Activated T-cell treated with anti-CD3 and anti-CD28 coated beads, Interleukin-2, amount 50 U/mL, for 4 hours (primary cell): ENCODE measurements around the gene AIRE. TPM values are rescaled to one million over a fixed set of nuclear protein-coding genes. Genes with fewer than 3 reads are reported as not detected.
"Not testable (repeated sequence)": the region's sequence is repeated elsewhere in the genome, so short reads cannot be mapped to it uniquely, and the experiment has no call there.

Source experiments
- ATAC-seq, 2 donors: fragments of 200-7000 bp; cut with Tn5 transposase; one replicate each; pipeline ENCODE4 v1.10.0; 2021
- DNase-seq: peaks from one replicate; pipeline ENCODE4 v3.0.0-alpha.2; 2020
- H3K27me3 Mint-ChIP-seq: one replicate; pipeline ENCODE4 v1.8.0; 2021; ENCODE audit warnings: low read depth, mixed read lengths
- H3K36me3 Mint-ChIP-seq: one replicate; pipeline ENCODE4 v1.8.0; 2022; ENCODE audit warnings: mixed read lengths; ENCODE audit not compliant: insufficient read depth
- H3K4me1 Mint-ChIP-seq: one replicate; pipeline ENCODE4 v1.8.0; 2021; ENCODE audit warnings: low read depth, mixed read lengths
- H3K4me3 Mint-ChIP-seq: one replicate; pipeline ENCODE4 v1.8.0; 2021; ENCODE audit warnings: mild to moderate bottlenecking, moderate library complexity, mixed read lengths
- H3K9me3 Mint-ChIP-seq: one replicate; pipeline ENCODE4 v1.8.0; 2021; ENCODE audit warnings: mixed read lengths
- total RNA-seq, 3 donors: library from RNA; stranded (reverse); gene quantifications; one replicate each; pipeline ENCODE4 v1.2.1, GENCODE V29; 2021

The AIRE gene
- total RNA-seq, 3 donors from 2014 or later = not detected

GRCh38 chr21:44279354-44280260, 6.1 kb upstream of the AIRE start:
- ATAC-seq (no peak), DNase-seq (no peak)
- H3K9me3 Mint-ChIP-seq = no peaks in the 10 kb centered on the region
- no peaks in the 10 kb centered on the region for H3K4me1 Mint-ChIP-seq
- no peak overlapping the region for H3K4me3 Mint-ChIP-seq
- H3K36me3 Mint-ChIP-seq = no peaks in the 10 kb centered on the region
- H3K27me3 Mint-ChIP-seq = no peaks in the 10 kb centered on the region

DNA sequence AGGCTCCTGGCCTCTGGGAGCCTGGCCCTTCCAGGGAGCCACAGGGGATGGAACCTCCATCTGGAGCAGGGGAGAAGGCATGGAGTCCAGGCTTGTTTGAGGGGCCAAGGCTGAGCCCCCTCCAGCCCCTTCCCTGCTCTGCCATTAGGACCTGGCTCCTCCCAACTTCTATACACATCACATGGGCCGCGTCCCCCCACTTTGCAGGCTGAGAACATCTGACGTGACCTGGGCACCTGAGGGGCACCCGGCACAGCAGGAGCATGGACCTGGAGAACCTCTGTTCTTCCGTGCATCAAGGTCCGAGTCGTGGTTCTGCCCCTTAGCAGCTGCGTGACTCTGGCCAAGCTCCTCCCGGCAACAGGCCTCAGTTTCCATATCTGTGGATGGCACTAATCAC, 3.9 kb upstream of the AIRE start:
- no peak overlapping the region for H3K4me3 Mint-ChIP-seq
- no peaks in the 10 kb centered on the region for H3K27me3 Mint-ChIP-seq
- no peaks in the 10 kb centered on the region for H3K9me3 Mint-ChIP-seq
- ATAC-seq (no peak), DNase-seq (no peak)
- H3K4me1 Mint-ChIP-seq = no peaks in the 10 kb centered on the region
- H3K36me3 Mint-ChIP-seq = no peaks in the 10 kb centered on the region

DNA sequence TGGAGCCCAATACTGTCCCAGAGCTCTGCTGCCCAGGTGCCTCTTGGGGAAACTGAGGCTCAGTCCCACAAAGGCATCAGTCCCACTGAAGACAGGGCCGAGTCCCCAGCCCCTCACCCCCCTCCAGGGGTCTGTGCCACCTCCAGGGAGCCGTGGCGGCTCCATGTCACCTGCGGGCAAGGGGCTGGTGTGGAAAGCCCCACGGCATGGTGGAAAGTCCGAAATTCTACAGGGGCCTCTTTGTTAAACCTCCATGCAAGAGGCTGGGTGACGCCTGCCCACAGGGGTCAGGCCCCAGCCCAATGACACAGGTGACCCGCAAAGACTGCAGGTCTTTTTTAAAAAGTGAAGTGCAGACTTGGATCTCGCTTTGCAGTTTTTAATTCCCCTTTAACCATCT, 3.3 kb upstream of the AIRE start:
- no peak overlapping the region for H3K4me3 Mint-ChIP-seq

DNA sequence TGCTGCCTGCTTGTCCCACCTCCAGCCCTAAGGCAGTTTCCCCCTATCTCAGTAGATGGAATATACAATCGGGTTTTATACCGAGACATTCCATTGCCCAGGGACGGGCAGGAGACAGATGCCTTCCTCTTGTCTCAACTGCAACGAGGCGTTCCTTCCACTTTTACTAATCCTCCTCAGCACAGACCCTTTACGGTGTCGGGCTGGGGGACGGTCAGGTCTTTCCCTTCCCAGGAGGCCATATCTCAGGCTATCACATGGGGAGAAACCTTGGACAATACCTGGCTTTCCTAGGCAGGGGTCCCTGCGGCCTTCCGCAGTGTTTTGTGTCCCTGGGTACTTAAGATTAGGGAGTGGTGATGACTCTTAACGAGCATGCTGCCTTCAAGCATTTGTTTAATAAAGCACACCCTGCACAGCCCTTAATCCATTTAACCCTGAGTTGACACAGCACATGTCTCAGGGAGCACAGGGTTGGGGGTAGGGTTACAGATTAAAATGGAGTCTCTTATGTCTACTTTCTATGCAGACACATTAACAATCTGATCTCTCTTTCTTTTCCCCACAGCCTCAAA, 2.4 kb upstream of the AIRE start:
- not testable (repeated sequence) for DNase-seq, H3K36me3 Mint-ChIP-seq, H3K27me3 Mint-ChIP-seq, H3K9me3 Mint-ChIP-seq, H3K4me1 Mint-ChIP-seq, ATAC-seq, H3K4me3 Mint-ChIP-seq

More for the DNA sequence above, 3.3 kb upstream of the AIRE start:
- ATAC-seq (no peak), DNase-seq (no peak)
- no peaks in the 10 kb centered on the region for H3K36me3 Mint-ChIP-seq
- no peaks in the 10 kb centered on the region for H3K9me3 Mint-ChIP-seq
- H3K4me1 Mint-ChIP-seq = no peaks in the 10 kb centered on the region
- H3K27me3 Mint-ChIP-seq = no peaks in the 10 kb centered on the region

- DNase-seq (no peak), ATAC-seq (no peak)
- no peaks in the 10 kb centered on the region for H3K36me3 Mint-ChIP-seq
- H3K9me3 Mint-ChIP-seq = no peaks in the 10 kb centered on the region
- H3K4me3 Mint-ChIP-seq = no peak overlapping the region
- H3K27me3 Mint-ChIP-seq = peaks cover 2% of the 10 kb centered on the region
- no peaks in the 10 kb centered on the region for H3K4me1 Mint-ChIP-seq
Measured at GRCh38 chr21:44283948-44284347, 1.7 kb upstream of the AIRE start.

DNA sequence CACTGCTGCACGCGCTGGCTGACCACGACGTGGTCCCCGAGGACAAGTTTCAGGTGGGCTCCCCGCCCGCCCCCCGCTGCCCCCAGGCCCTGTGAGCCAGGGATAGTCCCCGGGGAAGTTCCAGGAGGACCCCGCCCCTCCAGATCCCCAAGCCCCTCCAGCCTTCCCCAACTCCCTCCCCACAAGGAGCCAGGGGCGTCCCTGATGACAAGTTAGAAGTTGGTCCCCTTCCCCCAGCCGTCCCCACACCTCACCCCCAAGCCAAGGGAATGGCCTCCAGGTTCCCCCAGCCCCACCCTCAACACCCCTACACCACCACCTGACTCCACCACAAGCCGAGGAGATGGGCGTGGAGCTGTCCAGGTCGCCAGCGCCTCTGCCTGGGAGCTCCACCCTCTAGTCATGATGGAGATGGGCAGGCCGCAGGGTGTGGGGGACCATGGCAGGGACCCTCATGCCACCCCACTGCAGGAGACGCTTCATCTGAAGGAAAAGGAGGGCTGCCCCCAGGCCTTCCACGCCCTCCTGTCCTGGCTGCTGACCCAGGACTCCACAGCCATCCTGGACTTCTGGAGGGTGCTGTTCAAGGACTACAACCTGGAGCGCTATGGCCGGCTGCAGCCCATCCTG, 525 bp downstream of the AIRE start:
- peaks cover 2% of the 10 kb centered on the region for H3K4me1 Mint-ChIP-seq

GRCh38 chr21:44286716-44287632, 1.3 kb downstream of the AIRE start:
- no peak for ATAC-seq
- Mint-ChIP-seq H3K9me3 (no peaks in the 10 kb centered on the region), H3K4me1 (peaks cover 2% of the 10 kb centered on the region), H3K4me3 (no peak overlapping the region), H3K27me3 (peaks cover 2% of the 10 kb centered on the region), H3K36me3 (no peaks in the 10 kb centered on the region)
- DNase-seq = no peak

More for the DNA sequence above, 525 bp downstream of the AIRE start:
- H3K27me3 Mint-ChIP-seq = peaks cover 2% of the 10 kb centered on the region
- DNase-seq (no peak), ATAC-seq (no peak)
- no peak overlapping the region for H3K4me3 Mint-ChIP-seq
- H3K36me3 Mint-ChIP-seq = no peaks in the 10 kb centered on the region
- no peaks in the 10 kb centered on the region for H3K9me3 Mint-ChIP-seq

- H3K4me1 Mint-ChIP-seq = peaks cover 4% of the 10 kb centered on the region
- no peak overlapping the region for H3K4me3 Mint-ChIP-seq
- H3K9me3 Mint-ChIP-seq = no peaks in the 10 kb centered on the region
- ATAC-seq = no peak
- DNase-seq = no peak
- H3K27me3 Mint-ChIP-seq = peaks cover 2% of the 10 kb centered on the region
- no peaks in the 10 kb centered on the region for H3K36me3 Mint-ChIP-seq
Measured at GRCh38 chr21:44288251-44289110, 2.8 kb downstream of the AIRE start.

GRCh38 chr21:44289381-44290010, 3.8 kb downstream of the AIRE start:
- no peak for ATAC-seq
- peaks cover 2% of the 10 kb centered on the region for H3K27me3 Mint-ChIP-seq
- no peaks in the 10 kb centered on the region for H3K9me3 Mint-ChIP-seq
- H3K4me1 Mint-ChIP-seq = peaks cover 5% of the 10 kb centered on the region
- no peaks in the 10 kb centered on the region for H3K36me3 Mint-ChIP-seq
- no peak for DNase-seq
- no peak overlapping the region for H3K4me3 Mint-ChIP-seq

DNA sequence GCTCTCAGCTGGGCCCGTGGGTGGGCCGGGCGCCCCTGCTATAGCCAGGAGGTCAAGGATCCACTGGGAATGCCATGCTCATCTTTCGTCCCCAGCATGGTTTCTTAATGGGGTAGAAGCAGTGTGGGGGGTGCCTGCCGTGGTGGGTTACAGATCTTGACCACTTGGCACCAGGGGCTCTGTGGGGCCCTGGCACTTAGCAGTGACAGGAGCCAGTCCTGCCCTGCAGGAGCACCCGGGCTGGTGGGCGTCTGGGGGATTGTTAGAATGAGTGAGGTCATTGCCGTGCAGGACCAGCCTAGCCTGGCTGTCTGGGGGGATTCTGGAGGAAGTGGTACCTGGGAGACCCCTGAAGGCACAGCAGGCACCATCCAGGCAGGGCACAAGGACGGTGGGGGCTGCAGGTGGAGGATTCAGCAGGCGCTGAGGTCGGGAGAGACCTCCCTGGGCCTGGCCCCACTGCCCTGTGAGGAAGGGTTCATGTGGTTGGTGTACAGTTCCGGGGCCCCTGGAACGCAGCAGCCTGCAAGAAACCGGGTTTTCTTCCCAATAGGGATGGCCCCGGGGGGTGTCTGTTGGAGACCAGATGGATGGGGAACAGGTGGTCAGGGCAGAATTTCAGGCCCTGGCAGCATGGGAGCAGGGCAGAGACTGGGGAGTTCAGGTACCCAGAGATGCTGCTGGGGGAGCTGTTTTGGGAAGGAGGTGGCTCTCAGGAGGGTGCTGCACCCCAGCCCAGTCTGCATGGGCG, 4.8 kb downstream of the AIRE start:
- Mint-ChIP-seq H3K4me1 (peaks cover 9% of the 10 kb centered on the region), H3K4me3 (no peak overlapping the region), H3K36me3 (no peaks in the 10 kb centered on the region), H3K27me3 (peaks cover 2% of the 10 kb centered on the region), H3K9me3 (no peaks in the 10 kb centered on the region)
- DNase-seq (no peak), ATAC-seq (no peak)

- no peaks in the 10 kb centered on the region for H3K36me3 Mint-ChIP-seq
- H3K4me1 Mint-ChIP-seq = peaks cover 9% of the 10 kb centered on the region
- DNase-seq (no peak), ATAC-seq (no peak)
- peaks cover 2% of the 10 kb centered on the region for H3K27me3 Mint-ChIP-seq
- H3K9me3 Mint-ChIP-seq = no peaks in the 10 kb centered on the region
- no peak overlapping the region for H3K4me3 Mint-ChIP-seq
Measured at GRCh38 chr21:44291078-44291935, 5.6 kb downstream of the AIRE start.
